Kidney epithelial cell (primary cell): ENCODE data around the gene PDC. TPM values are rescaled to one million over a fixed set of nuclear protein-coding genes. Genes with fewer than 3 reads are reported as not detected.

ENCODE experiments used
- DNase-seq: peaks from one replicate; pipeline ENCODE4 v3.0.0-alpha.2; 2010; ENCODE audit warnings: low read depth
- H3K27me3 ChIP-seq: 2 replicates; pipeline ENCODE4 v1.6.0; 2011; ENCODE audit warnings: low read length; ENCODE audit not compliant: control insufficient read depth, insufficient read depth
- H3K36me3 ChIP-seq: 2 replicates; pipeline ENCODE4 v1.5.1; 2011; ENCODE audit warnings: low read length; ENCODE audit not compliant: control insufficient read depth, insufficient read depth
- H3K4me3 ChIP-seq: 2 replicates; pipeline ENCODE4 v1.5.1; 2011; ENCODE audit warnings: low read depth, mild to moderate bottlenecking, control low read depth, low read length
- CTCF ChIP-seq: IDR thresholded peaks from 2 replicates; pipeline ENCODE4 v1.5.1; 2011; ENCODE audit warnings: mild to moderate bottlenecking, moderate library complexity, low read length, control low read depth, inconsistent platforms; ENCODE audit not compliant: insufficient read depth, poor library complexity, severe bottlenecking
- total RNA-seq: library from RNA; depleted of rRNA; stranded (reverse); fragments of >200 nt; gene quantifications from 2 replicates; pipeline ENCODE4 v1.2.3, GENCODE V29; 2015

The PDC gene
- total RNA-seq, 1 donor from 2014 or later, result not detected

- Histone ChIP-seq H3K4me3 (no peak overlapping the region), H3K36me3 (no peaks in the 10 kb centered on the region), H3K27me3 (no peaks in the 10 kb centered on the region)
- DNase-seq, result no peak
- TF ChIP-seq CTCF, result no peak
These were observed 34.8 kb downstream of the PDC start for GRCh38 chr1:186426118-186426517.

- no peak for TF ChIP-seq CTCF
- H3K27me3 ChIP-seq, result no peaks in the 10 kb centered on the region
- no peak for DNase-seq
- H3K36me3 ChIP-seq, result no peaks in the 10 kb centered on the region
- no peak overlapping the region for H3K4me3 ChIP-seq
These were observed 36.4 kb downstream of the PDC start for GRCh38 chr1:186424539-186424938.

GRCh38 chr1:186421446-186421845, 39.5 kb downstream of the PDC start:
- no peak for DNase-seq
- Histone ChIP-seq H3K36me3 (no peaks in the 10 kb centered on the region), H3K4me3 (no peak overlapping the region), H3K27me3 (no peaks in the 10 kb centered on the region)
- TF ChIP-seq CTCF, result no peak

- Histone ChIP-seq H3K27me3 (no peaks in the 10 kb centered on the region), H3K4me3 (no peak overlapping the region), H3K36me3 (no peaks in the 10 kb centered on the region)
- TF ChIP-seq CTCF, result no peak
- DNase-seq, result no peak
These were observed 40.0 kb downstream of the PDC start for GRCh38 chr1:186420923-186421322.

- Histone ChIP-seq H3K4me3 (no peak overlapping the region), H3K36me3 (no peaks in the 10 kb centered on the region), H3K27me3 (no peaks in the 10 kb centered on the region)
- no peak for TF ChIP-seq CTCF
- DNase-seq, result no peak
These were observed 40.6 kb downstream of the PDC start for GRCh38 chr1:186420311-186420710.

- Histone ChIP-seq H3K4me3 (no peak overlapping the region), H3K27me3 (no peaks in the 10 kb centered on the region), H3K36me3 (no peaks in the 10 kb centered on the region)
- DNase-seq, result no peak
- TF ChIP-seq CTCF, result no peak
These were observed 42.4 kb downstream of the PDC start for GRCh38 chr1:186418503-186418902.
